NT2/D1 (cell line): ENCODE results near the gene ZBTB24.

Experiments
- SUZ12 ChIP-seq: IDR thresholded peaks from 2 replicates; pipeline ENCODE4 v1.6.1; 2011; ENCODE audit not compliant: insufficient read length, insufficient read depth; ENCODE audit errors: extremely low read depth
- YY1 ChIP-seq: IDR thresholded peaks from 2 replicates; pipeline ENCODE4 v1.6.1; 2011; ENCODE audit not compliant: insufficient read length, insufficient read depth
- ZNF274 ChIP-seq: IDR thresholded peaks from 2 replicates; pipeline ENCODE4 v1.6.1; 2011; ENCODE audit warnings: mild to moderate bottlenecking, low read depth, low read length

GRCh38 chr6:109457562-109457996 lies 25.4 kb downstream of the ZBTB24 start:
- TF ChIP-seq YY1 = no peak
- no peak for TF ChIP-seq ZNF274
- no peak for TF ChIP-seq SUZ12
